HCT116 (cell line): ENCODE results near the gene KIF26B. TPM values are rescaled to one million over a fixed set of nuclear protein-coding genes. Genes with fewer than 3 reads are reported as not detected.

ENCODE experiments used
- ATAC-seq: fragments of 200-7000 bp; cut with Tn5 transposase; 2 replicates; pipeline ENCODE4 v1.9.1; 2020; ENCODE audit warnings: mild to moderate bottlenecking, moderate library complexity
- BruUV-seq: library from RNA; stranded (reverse); fragments of 400-500 nt; replicated peaks from 2 replicates; lab custom pipeline; 2021; lab: Mats Ljungman, UMichigan
- CTCF ChIA-PET: fragments of 300-600 bp; sonication (Branson Sonifier 250); formaldehyde crosslinking; loops from one replicate; lab custom pipeline; 2021; ENCODE audit warnings: antibody characterized with exemption; lab: Charles Lee
- POLR2A ChIA-PET: fragments of 300-600, 350-600 bp; sonication (Branson Sonifier 250); formaldehyde crosslinking; loops from one replicate; lab custom pipeline; 2021; ENCODE audit warnings: antibody characterized with exemption; lab: Charles Lee
- RAD21 ChIA-PET, 2 experiments: fragments of 300-600 bp; sonication (Branson Sonifier 250); formaldehyde crosslinking; loops; one replicate each; lab custom pipeline; 2023; ENCODE audit warnings: low total read pairs in 2 of 2; ENCODE audit not compliant: uncharacterized antibody in 2 of 2, unreplicated experiment in 2 of 2, low non-redundant PET in 1 of 2; lab: Charles Lee
- DNase-seq: peaks from one replicate; pipeline ENCODE4 v3.0.0-alpha.2; 2010; ENCODE audit warnings: low read depth, low spot score
- H2AFZ ChIP-seq: fragments of 200-600 bp; shearing (Covaris generic), sonication (generic); 2 replicates; pipeline ENCODE4 v1.6.1; 2017; ENCODE audit warnings: low read depth, mixed run types, mixed read lengths, antibody characterized with exemption, low read length; ENCODE audit not compliant: poor library complexity, severe bottlenecking
- H3K27ac ChIP-seq: 2 replicates; pipeline ENCODE4 v1.5.1; 2012; ENCODE audit warnings: low read depth, low read length
- H3K27me3 ChIP-seq: fragments of 200-600 bp; sonication (generic); 2 replicates; pipeline ENCODE4 v1.6.1; 2016; ENCODE audit warnings: mixed run types, low read length, mixed read lengths; ENCODE audit not compliant: insufficient read depth
- H3K36me3 ChIP-seq, 2 experiments: fragments of 200-500 bp in 1 of 2; fragments of 200-600 bp in 1 of 2; sonication (Bioruptor generic) in 1 of 2; sonication (generic) in 1 of 2; 2 replicates each; pipeline versions ENCODE4 v1.5.1 to v1.6.1; 2014 to 2016; ENCODE audit warnings: low read length in 2 of 2, inconsistent platforms in 1 of 2, mixed read lengths in 1 of 2, mixed run types in 1 of 2; ENCODE audit not compliant: insufficient read depth in 2 of 2, control insufficient read depth in 1 of 2
- H3K4me1 ChIP-seq, 2 experiments: fragments of 200-600 bp in 1 of 2; sonication (generic) in 1 of 2; 2 replicates each; pipeline versions ENCODE4 v1.5.1 to v1.6.1; 2012 to 2017; ENCODE audit warnings: low read length in 2 of 2, inconsistent platforms in 1 of 2, mild to moderate bottlenecking in 1 of 2, mixed read lengths in 1 of 2, mixed run types in 1 of 2, moderate library complexity in 1 of 2; ENCODE audit not compliant: insufficient read depth in 2 of 2, control insufficient read depth in 1 of 2
- H3K4me2 ChIP-seq: fragments of 200-600 bp; sonication (generic); 2 replicates; pipeline ENCODE4 v1.6.1; 2017; ENCODE audit warnings: mixed run types, low read length, mixed read lengths
- H3K4me3 ChIP-seq, 2 experiments: fragments of 200-600 bp in 1 of 2; sonication (generic) in 1 of 2; replicated peaks in 1 of 2; 2 replicates each; pipeline ENCODE4 v1.5.1; 2011 to 2016; ENCODE audit warnings: low read length in 2 of 2, control low read depth in 1 of 2, low read depth in 1 of 2, mild to moderate bottlenecking in 1 of 2, mixed read lengths in 1 of 2, mixed run types in 1 of 2
- H3K79me2 ChIP-seq: fragments of 200-600 bp; sonication (generic); 2 replicates; pipeline ENCODE4 v1.6.1; 2017; ENCODE audit warnings: mild to moderate bottlenecking, mixed run types, low read length, moderate library complexity, mixed read lengths; ENCODE audit not compliant: insufficient read depth
- H3K9ac ChIP-seq: fragments of 200-600 bp; sonication (generic); 2 replicates; pipeline ENCODE4 v1.6.1; 2016; ENCODE audit warnings: low read length, mixed read lengths
- H3K9me2 ChIP-seq: fragments of 200-600 bp; sonication (generic), shearing (Covaris generic); 2 replicates; pipeline ENCODE4 v1.6.1; 2017; ENCODE audit warnings: mixed run types, mild to moderate bottlenecking, moderate library complexity; ENCODE audit not compliant: insufficient read depth
- H3K9me3 ChIP-seq, 2 experiments: fragments of 200-500 bp in 1 of 2; fragments of 200-600 bp in 1 of 2; sonication (Bioruptor generic) in 1 of 2; sonication (generic) in 1 of 2; 2 replicates each; pipeline ENCODE4 v1.6.1; 2014 to 2017; ENCODE audit warnings: low read length in 2 of 2, mixed read lengths in 2 of 2, inconsistent platforms in 1 of 2, low read depth in 1 of 2, mild to moderate bottlenecking in 1 of 2, mixed run types in 1 of 2, moderate library complexity in 1 of 2; ENCODE audit not compliant: control insufficient read depth in 1 of 2, insufficient read depth in 1 of 2
- H4K20me1 ChIP-seq: fragments of 200-600 bp; sonication (generic), shearing (Covaris generic); 2 replicates; pipeline ENCODE4 v1.6.1; 2017; ENCODE audit warnings: mixed run types, mild to moderate bottlenecking, moderate library complexity; ENCODE audit not compliant: insufficient read depth
- CBX3 ChIP-seq: IDR thresholded peaks from 2 replicates; pipeline ENCODE4 v1.6.1; 2012; ENCODE audit warnings: low read depth
- EGR1 ChIP-seq: IDR thresholded peaks from 2 replicates; pipeline ENCODE4 v1.6.1; 2012; ENCODE audit warnings: low read depth
- EZH2 ChIP-seq: fragments of 200-600 bp; sonication (generic); IDR thresholded peaks from 2 replicates; pipeline ENCODE4 v1.6.1; 2017; ENCODE audit warnings: antibody characterized with exemption, mixed run types
- JUND ChIP-seq: IDR thresholded peaks from 2 replicates; pipeline ENCODE4 v1.6.1; 2012
- POLR2AphosphoS5 ChIP-seq: IDR thresholded peaks from 2 replicates; pipeline ENCODE4 v1.6.1; 2011; ENCODE audit warnings: mild to moderate bottlenecking, low read depth, low read length, moderate library complexity
- RAD21 ChIP-seq: IDR thresholded peaks from 2 replicates; pipeline ENCODE4 v1.6.1; 2012; ENCODE audit warnings: low read depth, mild to moderate bottlenecking
- SP1 ChIP-seq: IDR thresholded peaks from 2 replicates; pipeline ENCODE4 v1.6.1; 2012; ENCODE audit warnings: low read depth
- ZFX ChIP-seq: fragments of 450-650 bp; IDR thresholded peaks from 2 replicates; pipeline ENCODE4 v1.6.1; 2017
- ZNF274 ChIP-seq: fragments of 200-500 bp; sonication (Bioruptor generic); IDR thresholded peaks from 2 replicates; pipeline ENCODE4 v1.6.1; 2014; ENCODE audit warnings: mild to moderate bottlenecking, low read depth, low read length, inconsistent platforms
- intact Hi-C: fragments of 100-400 bp; cut with micrococcal nuclease; formaldehyde crosslinking; loops from 2 replicates; pipeline ENCODE4 v1.10.0; 2022
- total RNA-seq: library from RNA; stranded (reverse); gene quantifications from one replicate; pipeline ENCODE4 v1.2.1, GENCODE V29; 2021; ENCODE audit not compliant: unreplicated experiment
- TF ChIP-seq, protein P1 (sequence below): IDR thresholded peaks from 2 replicates; pipeline ENCODE4 v1.6.1; 2011; ENCODE audit warnings: mild to moderate bottlenecking, low read length, moderate library complexity; ENCODE audit not compliant: insufficient replicate concordance; ENCODE audit errors: extremely low read depth
- TF ChIP-seq, protein P2 (sequence below): IDR thresholded peaks from 2 replicates; pipeline ENCODE4 v1.6.1; 2012
- TF ChIP-seq, protein P3 (sequence below): IDR thresholded peaks from 2 replicates; pipeline ENCODE4 v1.6.1; 2012; ENCODE audit warnings: low read depth

Gene KIF26B
- total RNA-seq, 1 experiment from 2014 or later, result 0.49 TPM

DNA sequence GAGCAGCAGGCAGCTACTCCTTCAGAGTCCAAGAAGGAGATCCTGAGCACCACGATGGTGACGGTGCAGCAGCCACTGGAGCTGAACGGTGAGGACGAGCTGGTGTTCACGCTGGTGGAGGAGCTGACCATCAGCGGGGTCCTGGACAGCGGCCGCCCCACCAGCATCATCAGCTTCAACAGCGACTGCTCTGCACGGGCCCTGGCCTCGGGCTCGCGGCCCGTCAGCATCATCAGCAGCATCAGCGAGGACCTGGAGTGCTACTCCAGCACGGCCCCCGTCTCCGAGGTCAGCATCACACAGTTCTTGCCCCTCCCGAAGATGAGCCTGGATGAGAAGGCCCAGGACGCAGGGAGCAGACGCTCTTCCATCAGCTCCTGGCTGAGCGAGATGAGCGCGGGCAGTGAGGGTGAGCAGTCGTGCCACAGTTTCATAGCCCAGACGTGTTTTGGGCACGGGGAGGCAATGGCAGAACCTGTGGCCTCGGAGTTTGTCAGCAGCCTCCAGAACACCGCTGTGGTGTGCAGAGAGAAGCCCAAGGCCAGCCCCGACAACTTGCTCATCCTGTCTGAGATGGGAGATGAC is 531.8 kb downstream of the KIF26B start:
- H2AFZ ChIP-seq, result no peak overlapping the region
- no peaks in the 10 kb centered on the region for H4K20me1 ChIP-seq
- H3K9me2 ChIP-seq, result no peaks in the 10 kb centered on the region
- no peaks in the 10 kb centered on the region for H3K4me1 ChIP-seq
- no peaks in the 10 kb centered on the region for H3K36me3 ChIP-seq
- no peak overlapping the region for H3K4me2 ChIP-seq
- no peak overlapping the region for H3K27ac ChIP-seq
- ChIA-PET RAD21 (no interaction called here), POLR2A (no interaction called here), CTCF (no interaction called here)
- no peak overlapping the region for H3K9ac ChIP-seq
- ATAC-seq (no peak), DNase-seq (no peak)
- H3K27me3 ChIP-seq, result 0 out of 2 replicates have a peak, but pooled peaks cover 3% of the 10 kb centered on the region
- intact Hi-C loops, result no loop called here
- H3K79me2 ChIP-seq, result no peaks in the 10 kb centered on the region
- no peak for TF ChIP-seq ZFX
- no peak for TF ChIP-seq RAD21
- no peak for TF ChIP-seq CBX3
- TF ChIP-seq, protein P1, sequence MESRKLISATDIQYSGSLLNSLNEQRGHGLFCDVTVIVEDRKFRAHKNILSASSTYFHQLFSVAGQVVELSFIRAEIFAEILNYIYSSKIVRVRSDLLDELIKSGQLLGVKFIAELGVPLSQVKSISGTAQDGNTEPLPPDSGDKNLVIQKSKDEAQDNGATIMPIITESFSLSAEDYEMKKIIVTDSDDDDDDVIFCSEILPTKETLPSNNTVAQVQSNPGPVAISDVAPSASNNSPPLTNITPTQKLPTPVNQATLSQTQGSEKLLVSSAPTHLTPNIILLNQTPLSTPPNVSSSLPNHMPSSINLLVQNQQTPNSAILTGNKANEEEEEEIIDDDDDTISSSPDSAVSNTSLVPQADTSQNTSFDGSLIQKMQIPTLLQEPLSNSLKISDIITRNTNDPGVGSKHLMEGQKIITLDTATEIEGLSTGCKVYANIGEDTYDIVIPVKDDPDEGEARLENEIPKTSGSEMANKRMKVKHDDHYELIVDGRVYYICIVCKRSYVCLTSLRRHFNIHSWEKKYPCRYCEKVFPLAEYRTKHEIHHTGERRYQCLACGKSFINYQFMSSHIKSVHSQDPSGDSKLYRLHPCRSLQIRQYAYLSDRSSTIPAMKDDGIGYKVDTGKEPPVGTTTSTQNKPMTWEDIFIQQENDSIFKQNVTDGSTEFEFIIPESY, result no peak
- TF ChIP-seq POLR2AphosphoS5, result no peak
- TF ChIP-seq, protein P2, sequence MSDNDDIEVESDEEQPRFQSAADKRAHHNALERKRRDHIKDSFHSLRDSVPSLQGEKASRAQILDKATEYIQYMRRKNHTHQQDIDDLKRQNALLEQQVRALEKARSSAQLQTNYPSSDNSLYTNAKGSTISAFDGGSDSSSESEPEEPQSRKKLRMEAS, result no peak
- TF ChIP-seq ZNF274, result no peak
- no peak for TF ChIP-seq EZH2
- TF ChIP-seq, protein P3, sequence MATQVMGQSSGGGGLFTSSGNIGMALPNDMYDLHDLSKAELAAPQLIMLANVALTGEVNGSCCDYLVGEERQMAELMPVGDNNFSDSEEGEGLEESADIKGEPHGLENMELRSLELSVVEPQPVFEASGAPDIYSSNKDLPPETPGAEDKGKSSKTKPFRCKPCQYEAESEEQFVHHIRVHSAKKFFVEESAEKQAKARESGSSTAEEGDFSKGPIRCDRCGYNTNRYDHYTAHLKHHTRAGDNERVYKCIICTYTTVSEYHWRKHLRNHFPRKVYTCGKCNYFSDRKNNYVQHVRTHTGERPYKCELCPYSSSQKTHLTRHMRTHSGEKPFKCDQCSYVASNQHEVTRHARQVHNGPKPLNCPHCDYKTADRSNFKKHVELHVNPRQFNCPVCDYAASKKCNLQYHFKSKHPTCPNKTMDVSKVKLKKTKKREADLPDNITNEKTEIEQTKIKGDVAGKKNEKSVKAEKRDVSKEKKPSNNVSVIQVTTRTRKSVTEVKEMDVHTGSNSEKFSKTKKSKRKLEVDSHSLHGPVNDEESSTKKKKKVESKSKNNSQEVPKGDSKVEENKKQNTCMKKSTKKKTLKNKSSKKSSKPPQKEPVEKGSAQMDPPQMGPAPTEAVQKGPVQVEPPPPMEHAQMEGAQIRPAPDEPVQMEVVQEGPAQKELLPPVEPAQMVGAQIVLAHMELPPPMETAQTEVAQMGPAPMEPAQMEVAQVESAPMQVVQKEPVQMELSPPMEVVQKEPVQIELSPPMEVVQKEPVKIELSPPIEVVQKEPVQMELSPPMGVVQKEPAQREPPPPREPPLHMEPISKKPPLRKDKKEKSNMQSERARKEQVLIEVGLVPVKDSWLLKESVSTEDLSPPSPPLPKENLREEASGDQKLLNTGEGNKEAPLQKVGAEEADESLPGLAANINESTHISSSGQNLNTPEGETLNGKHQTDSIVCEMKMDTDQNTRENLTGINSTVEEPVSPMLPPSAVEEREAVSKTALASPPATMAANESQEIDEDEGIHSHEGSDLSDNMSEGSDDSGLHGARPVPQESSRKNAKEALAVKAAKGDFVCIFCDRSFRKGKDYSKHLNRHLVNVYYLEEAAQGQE, result no peak
- no peak for TF ChIP-seq SP1
- no peak for TF ChIP-seq JUND
- TF ChIP-seq EGR1, result no peak
- TF ChIP-seq, all 23 proteins: peak for 0
- Histone ChIP-seq H3K9me3 (no peaks in the 10 kb centered on the region), H3K4me3 (no peak overlapping the region)
- BruUV-seq, result no TSS peak
